ENCODE data around the gene CPPED1. TPM values are rescaled to one million over a fixed set of nuclear protein-coding genes. Genes with fewer than 3 reads are reported as not detected.

CPPED1 gene
- total RNA-seq, 2 experiments from 2014 or later = 1.4 to 2.3 TPM

DNA sequence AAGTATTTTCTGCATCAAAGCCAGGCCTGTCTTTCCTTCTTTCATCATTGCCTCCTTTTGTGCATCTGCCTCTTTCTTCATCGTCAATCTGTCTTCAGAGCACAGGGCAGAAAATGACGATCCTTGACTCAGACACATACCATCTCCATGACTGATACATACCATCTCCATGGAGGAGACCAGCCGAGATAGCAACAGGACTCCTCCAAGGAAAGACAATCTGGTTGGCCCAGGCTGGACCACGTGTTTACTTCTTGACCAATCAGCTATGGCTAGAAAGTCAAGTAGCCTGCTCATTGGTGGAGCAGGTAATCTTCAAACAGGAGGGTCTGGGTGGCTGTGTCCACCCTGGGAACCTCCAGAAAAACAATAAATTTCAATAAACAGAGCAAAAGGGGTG, 164.6 kb downstream of the CPPED1 start:
- no peak overlapping the region for H3K4me3 Mint-ChIP-seq
- intact Hi-C loops (cut with DNase I, micrococcal nuclease) = no loop called here
- H3K27me3 Mint-ChIP-seq = no peaks in the 10 kb centered on the region
- TF ChIP-seq, protein P1, sequence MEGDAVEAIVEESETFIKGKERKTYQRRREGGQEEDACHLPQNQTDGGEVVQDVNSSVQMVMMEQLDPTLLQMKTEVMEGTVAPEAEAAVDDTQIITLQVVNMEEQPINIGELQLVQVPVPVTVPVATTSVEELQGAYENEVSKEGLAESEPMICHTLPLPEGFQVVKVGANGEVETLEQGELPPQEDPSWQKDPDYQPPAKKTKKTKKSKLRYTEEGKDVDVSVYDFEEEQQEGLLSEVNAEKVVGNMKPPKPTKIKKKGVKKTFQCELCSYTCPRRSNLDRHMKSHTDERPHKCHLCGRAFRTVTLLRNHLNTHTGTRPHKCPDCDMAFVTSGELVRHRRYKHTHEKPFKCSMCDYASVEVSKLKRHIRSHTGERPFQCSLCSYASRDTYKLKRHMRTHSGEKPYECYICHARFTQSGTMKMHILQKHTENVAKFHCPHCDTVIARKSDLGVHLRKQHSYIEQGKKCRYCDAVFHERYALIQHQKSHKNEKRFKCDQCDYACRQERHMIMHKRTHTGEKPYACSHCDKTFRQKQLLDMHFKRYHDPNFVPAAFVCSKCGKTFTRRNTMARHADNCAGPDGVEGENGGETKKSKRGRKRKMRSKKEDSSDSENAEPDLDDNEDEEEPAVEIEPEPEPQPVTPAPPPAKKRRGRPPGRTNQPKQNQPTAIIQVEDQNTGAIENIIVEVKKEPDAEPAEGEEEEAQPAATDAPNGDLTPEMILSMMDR (IDR thresholded peaks at IDR 0.05) = no peak
- DNase-seq (no peak), ATAC-seq (ENCODE audit: poor library complexity) (no peak)
- no peaks in the 10 kb centered on the region for H3K4me1 Mint-ChIP-seq (ENCODE audit: low read depth)
- Histone ChIP-seq H3K9me3 (ENCODE audit: control insufficient read depth in 1 of 2, insufficient read depth in 1 of 2, low read length in 2 of 2) (peaks cover 0 to 7% of the 10 kb centered on the region in 2 experiments), H3K27ac (ENCODE audit: low read depth in 1 of 2, low read length in 2 of 2) (no peak overlapping the region), H3K27me3 (ENCODE audit: control insufficient read depth in 1 of 2, insufficient read depth in 2 of 2, low read length in 2 of 2) (no peaks in the 10 kb centered on the region), H3K4me3 (ENCODE audit: low read length) (no peak overlapping the region), H3K4me1 (ENCODE audit: insufficient read depth, low read length) (no peaks in the 10 kb centered on the region), H3K36me3 (ENCODE audit: insufficient read depth, low read length) (no peaks in the 10 kb centered on the region)
- no peak overlapping the region for H3K27ac Mint-ChIP-seq
- CTCF ChIA-PET = no interaction called here
- peaks cover 2% of the 10 kb centered on the region for H3K9me3 Mint-ChIP-seq
- H3K36me3 Mint-ChIP-seq (ENCODE audit: low read depth) = no peaks in the 10 kb centered on the region
- POLR2A ChIA-PET = no interaction called here

DNA sequence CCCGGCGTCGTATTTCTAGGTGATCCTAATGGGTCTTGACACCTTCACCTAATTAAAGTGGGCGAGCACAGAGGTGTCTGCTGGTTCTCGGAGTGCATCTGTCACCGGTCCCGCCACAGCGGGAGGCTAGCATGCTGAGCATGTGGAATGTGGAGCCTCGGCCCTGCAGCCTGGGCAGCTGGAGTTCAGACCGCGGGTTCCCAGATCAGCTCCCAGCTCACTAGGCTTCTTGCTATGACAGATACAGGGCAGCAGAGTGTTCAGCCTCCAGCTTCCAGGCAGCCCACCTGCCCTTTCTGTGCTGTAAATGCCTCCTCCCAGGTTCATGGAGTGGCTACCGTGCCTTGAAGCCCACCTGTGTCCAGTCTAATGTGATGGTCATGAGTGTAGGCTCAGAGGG, 166.7 kb downstream of the CPPED1 start:
- Mint-ChIP-seq H3K36me3 (ENCODE audit: low read depth) (no peaks in the 10 kb centered on the region), H3K27me3 (no peaks in the 10 kb centered on the region), H3K4me3 (no peak overlapping the region), H3K27ac (no peak overlapping the region), H3K4me1 (ENCODE audit: low read depth) (no peaks in the 10 kb centered on the region), H3K9me3 (no peaks in the 10 kb centered on the region)
- DNase-seq (no peak), ATAC-seq (ENCODE audit: poor library complexity) (no peak)
- Histone ChIP-seq H3K27me3 (ENCODE audit: control insufficient read depth in 1 of 2, insufficient read depth in 2 of 2, low read length in 2 of 2) (no peaks in the 10 kb centered on the region), H3K9me3 (ENCODE audit: control insufficient read depth in 1 of 2, insufficient read depth in 1 of 2, low read length in 2 of 2) (peaks cover 0 to 7% of the 10 kb centered on the region in 2 experiments), H3K4me3 (ENCODE audit: low read length) (no peak overlapping the region), H3K27ac (ENCODE audit: low read depth in 1 of 2, low read length in 2 of 2) (no peak overlapping the region), H3K36me3 (ENCODE audit: insufficient read depth, low read length) (no peaks in the 10 kb centered on the region), H3K4me1 (ENCODE audit: insufficient read depth, low read length) (no peaks in the 10 kb centered on the region)
- intact Hi-C loops (cut with DNase I, micrococcal nuclease) = no loop called here
- CTCF ChIA-PET = no interaction called here
- TF ChIP-seq, protein P1 (IDR thresholded peaks at IDR 0.05) = no peak
- POLR2A ChIA-PET = no interaction called here

GRCh38 chr16:12629271-12629670, 174.4 kb downstream of the CPPED1 start:
- TF ChIP-seq, protein P1 (IDR thresholded peaks at IDR 0.05) = no peak
- H3K4me3 Mint-ChIP-seq = no peak overlapping the region
- H3K36me3 Mint-ChIP-seq (ENCODE audit: low read depth) = no peaks in the 10 kb centered on the region
- CTCF ChIA-PET = no interaction called here
- intact Hi-C loops (cut with DNase I, micrococcal nuclease) = no loop called here
- ATAC-seq (ENCODE audit: poor library complexity) (no peak), DNase-seq (no peak)
- no peak overlapping the region for H3K27ac Mint-ChIP-seq
- Histone ChIP-seq H3K4me1 (ENCODE audit: insufficient read depth, low read length) (no peaks in the 10 kb centered on the region), H3K4me3 (ENCODE audit: low read length) (no peak overlapping the region), H3K9me3 (ENCODE audit: control insufficient read depth in 1 of 2, insufficient read depth in 1 of 2, low read length in 2 of 2) (no peaks in the 10 kb centered on the region), H3K36me3 (ENCODE audit: insufficient read depth, low read length) (no peaks in the 10 kb centered on the region), H3K27me3 (ENCODE audit: control insufficient read depth in 1 of 2, insufficient read depth in 2 of 2, low read length in 2 of 2) (peaks cover 0 to 2% of the 10 kb centered on the region in 2 experiments), H3K27ac (ENCODE audit: low read depth in 1 of 2, low read length in 2 of 2) (no peak overlapping the region)
- H3K27me3 Mint-ChIP-seq = no peaks in the 10 kb centered on the region
- POLR2A ChIA-PET = no interaction called here
- no peaks in the 10 kb centered on the region for H3K9me3 Mint-ChIP-seq
- H3K4me1 Mint-ChIP-seq (ENCODE audit: low read depth) = no peaks in the 10 kb centered on the region

Measured in CD4-positive, alpha-beta T cell (primary cell).